Keratinocyte (primary cell): ENCODE results near the gene ABHD6. TPM values are rescaled to one million over a fixed set of nuclear protein-coding genes. Genes with fewer than 3 reads are reported as not detected.

ENCODE experiments used
- DNase-seq: peaks from one replicate; pipeline ENCODE4 v3.0.0-alpha.2; 2011; ENCODE audit warnings: low read depth, missing footprints, low spot score
- FAIRE-seq: peaks from 2 replicates; lab custom pipeline; 2011; peaks lifted over from hg19 to GRCh38; lab: Jason Lieb, UNC
- H2AFZ ChIP-seq: 2 replicates; pipeline ENCODE4 v1.6.0; 2012; ENCODE audit warnings: low read length, control low read depth, inconsistent platforms; ENCODE audit not compliant: control insufficient read depth
- H3K27ac ChIP-seq: 2 replicates; pipeline ENCODE4 v1.5.1; 2011; ENCODE audit warnings: low read length; ENCODE audit not compliant: control insufficient read depth, insufficient read depth
- H3K27me3 ChIP-seq: 3 replicates; pipeline ENCODE4 v1.6.0; 2011; ENCODE audit warnings: low read length; ENCODE audit not compliant: control insufficient read depth, insufficient read depth; ENCODE audit errors: extremely low read depth
- H3K36me3 ChIP-seq, 2 experiments: 2 replicates in 1 of 2; 3 replicates in 1 of 2; pipeline ENCODE4 v1.5.1; 2011; ENCODE audit warnings: low read length in 2 of 2, mild to moderate bottlenecking in 1 of 2; ENCODE audit not compliant: control insufficient read depth in 2 of 2, insufficient read depth in 2 of 2; ENCODE audit errors: extremely low read depth in 1 of 2
- H3K4me1 ChIP-seq: 3 replicates; pipeline ENCODE4 v1.5.1; 2011; ENCODE audit warnings: low read length; ENCODE audit not compliant: control insufficient read depth, insufficient read depth; ENCODE audit errors: extremely low read depth
- H3K4me2 ChIP-seq: 3 replicates; pipeline ENCODE4 v1.6.0; 2011; ENCODE audit warnings: low read depth, low read length; ENCODE audit not compliant: control insufficient read depth, insufficient read depth; ENCODE audit errors: extremely low read depth
- H3K4me3 ChIP-seq, 3 experiments: fragments of 200-600 bp in 1 of 3; sonication (generic) in 1 of 3; 2 replicates in 2 of 3; 3 replicates in 1 of 3; pipeline ENCODE4 v1.5.1; 2011 to 2016; ENCODE audit warnings: low read length in 3 of 3, mild to moderate bottlenecking in 3 of 3, control low read depth in 2 of 3, inconsistent platforms in 1 of 3, low read depth in 1 of 3, mixed read lengths in 1 of 3, mixed run types in 1 of 3, moderate library complexity in 1 of 3; ENCODE audit not compliant: control insufficient read depth in 2 of 3, insufficient read depth in 2 of 3; ENCODE audit errors: extremely low read depth in 1 of 3
- H3K79me2 ChIP-seq: 2 replicates; pipeline ENCODE4 v1.6.0; 2012; ENCODE audit warnings: low read length; ENCODE audit not compliant: control insufficient read depth, insufficient read depth
- H3K9ac ChIP-seq: 3 replicates; pipeline ENCODE4 v1.6.0; 2011; ENCODE audit warnings: low read length; ENCODE audit not compliant: control insufficient read depth, insufficient read depth; ENCODE audit errors: extremely low read depth
- H3K9me1 ChIP-seq: 3 replicates; pipeline ENCODE4 v1.6.0; 2011; ENCODE audit warnings: low read length; ENCODE audit not compliant: control insufficient read depth, insufficient read depth; ENCODE audit errors: extremely low read depth
- H3K9me3 ChIP-seq: 2 replicates; pipeline ENCODE4 v1.5.1; 2012; ENCODE audit warnings: low read depth, low read length; ENCODE audit not compliant: control insufficient read depth
- H4K20me1 ChIP-seq: 3 replicates; pipeline ENCODE4 v1.6.0; 2011; ENCODE audit warnings: low read length; ENCODE audit not compliant: control insufficient read depth, insufficient read depth; ENCODE audit errors: extremely low read depth
- CTCF ChIP-seq, 3 experiments: IDR thresholded peaks in 1 of 3; conservative IDR thresholded peaks in 1 of 3; optimal IDR thresholded peaks in 1 of 3; 2 replicates in 2 of 3; 3 replicates in 1 of 3; pipeline versions ENCODE3 to v1.5.1; 2011; ENCODE audit warnings: low read length in 3 of 3, mild to moderate bottlenecking in 3 of 3, moderate library complexity in 2 of 3, control low read depth in 1 of 3, inconsistent platforms in 1 of 3; ENCODE audit not compliant: insufficient read depth in 2 of 3; ENCODE audit errors: extremely low read depth in 1 of 3
- EZH2 ChIP-seq: IDR thresholded peaks from one replicate; pipeline ENCODE4 v1.6.1; 2012; ENCODE audit warnings: inconsistent platforms, mild to moderate bottlenecking, low read length, moderate library complexity
- dilution Hi-C: fragments of 300-500 bp; cut with MboI; formaldehyde crosslinking; loops from one replicate; pipeline ENCODE4 v1.7.0; 2020; ENCODE audit warnings: low sequenced_read_pairs; ENCODE audit not compliant: extremely low pct_ligation_motif_present
- polyA plus RNA-seq, 5 experiments: library from polyadenylated mRNA; depleted of rRNA in 3 of 5; stranded (reverse) in 3 of 5; stranded (forward) in 1 of 5; unstranded in 1 of 5; fragments of >200 nt; gene quantifications; 1 replicate in 1 of 5; 2 replicates in 3 of 5; 3 replicates in 1 of 5; pipeline versions ENCODE4 v1.2.1 to v1.2.3, GENCODE V29; 2011 to 2012; ENCODE audit warnings: missing spikeins in 2 of 5, low read depth in 1 of 5, low replicate concordance in 1 of 5

ABHD6 gene
- polyA plus RNA-seq, 1 donor (not counting 4 experiments of a cell fraction or from before 2014, with no cell fraction given) = 15.2 TPM

DNA sequence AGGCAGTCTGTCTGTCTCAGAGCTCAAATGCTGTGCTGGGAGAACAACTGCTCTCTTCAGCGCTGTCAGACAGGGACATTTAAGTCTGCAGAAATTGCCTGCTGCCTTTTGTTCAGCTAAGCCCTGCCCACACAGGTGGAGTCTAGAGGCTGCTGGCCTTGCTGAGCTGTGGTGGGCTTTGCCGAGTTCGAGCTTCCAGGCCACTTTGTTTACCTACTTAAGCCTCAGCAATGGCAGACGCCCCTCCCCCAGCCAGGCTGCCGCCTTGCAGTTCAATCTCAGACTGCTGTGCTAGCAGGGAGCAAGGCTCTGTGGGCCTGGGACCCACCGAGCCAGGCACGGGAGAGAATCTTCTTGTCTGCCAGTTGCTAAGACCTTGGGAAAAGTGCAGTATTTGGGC is 43.5 kb downstream of the ABHD6 start:
- Histone ChIP-seq H3K4me2 (no peak overlapping the region), H4K20me1 (no peaks in the 10 kb centered on the region), H3K27me3 (no peaks in the 10 kb centered on the region), H3K36me3 (peaks cover 3 to 10% of the 10 kb centered on the region in 2 experiments), H3K79me2 (no peaks in the 10 kb centered on the region), H3K4me1 (no peaks in the 10 kb centered on the region), H3K4me3 (no peak overlapping the region), H3K9me3 (no peaks in the 10 kb centered on the region), H2AFZ (no peak overlapping the region), H3K9ac (no peak overlapping the region), H3K27ac (no peak overlapping the region), H3K9me1 (no peaks in the 10 kb centered on the region)
- FAIRE-seq = no peak
- DNase-seq = no peak
- no peak for TF ChIP-seq EZH2
- no peak for TF ChIP-seq CTCF (optimal IDR thresholded peaks at IDR 0.05 in 1 of 3, IDR thresholded peaks at IDR 0.05 in 1 of 3, conservative IDR thresholded peaks at IDR 0.05 in 1 of 3; ENCODE audit: extremely low read depth in 1 of 3, insufficient read depth in 2 of 3, low read length in 3 of 3)
- dilution Hi-C loops = no loop called here

- Histone ChIP-seq H3K9me3 (no peaks in the 10 kb centered on the region), H3K4me3 (no peak overlapping the region), H3K9me1 (no peaks in the 10 kb centered on the region), H3K4me1 (no peaks in the 10 kb centered on the region), H3K27ac (no peak overlapping the region), H3K4me2 (no peak overlapping the region), H3K36me3 (peaks cover 3 to 16% of the 10 kb centered on the region in 2 experiments), H2AFZ (no peak overlapping the region), H4K20me1 (no peaks in the 10 kb centered on the region), H3K79me2 (no peaks in the 10 kb centered on the region), H3K27me3 (no peaks in the 10 kb centered on the region), H3K9ac (no peak overlapping the region)
- dilution Hi-C loops = no loop called here
- FAIRE-seq (no peak), DNase-seq (no peak)
- TF ChIP-seq CTCF (optimal IDR thresholded peaks at IDR 0.05 in 1 of 3, IDR thresholded peaks at IDR 0.05 in 1 of 3, conservative IDR thresholded peaks at IDR 0.05 in 1 of 3; ENCODE audit: extremely low read depth in 1 of 3, insufficient read depth in 2 of 3, low read length in 3 of 3) = no peak
These were observed 47.7 kb downstream of the ABHD6 start for GRCh38 chr3:58285334-58285733.
